Loucy (cell line): ENCODE results near the gene GASK1A.

ENCODE experiments used
- H2AFZ ChIP-seq: fragments of 200-600 bp; sonication (generic); 2 replicates; pipeline ENCODE4 v1.6.0; 2016; ENCODE audit warnings: antibody characterized with exemption, mild to moderate bottlenecking, low read length, moderate library complexity
- H3F3A ChIP-seq: fragments of 200-600 bp; 2 replicates; pipeline ENCODE4 v1.6.0; 2016; ENCODE audit warnings: antibody characterized with exemption, low read depth, mild to moderate bottlenecking
- H3K27me3 ChIP-seq: fragments of 200-600 bp; sonication (generic); 2 replicates; pipeline ENCODE4 v1.6.1; 2014; ENCODE audit warnings: low read length, mild to moderate bottlenecking; ENCODE audit not compliant: insufficient read depth, poor library complexity, severe bottlenecking
- H3K36me3 ChIP-seq: fragments of 200-600 bp; sonication (generic); 2 replicates; pipeline ENCODE4 v1.6.1; 2016; ENCODE audit warnings: low read length; ENCODE audit not compliant: insufficient read depth
- H3K4me1 ChIP-seq: fragments of 200-600 bp; sonication (generic); 2 replicates; pipeline ENCODE4 v1.5.1; 2014; ENCODE audit warnings: low read length, mild to moderate bottlenecking; ENCODE audit not compliant: insufficient read depth, poor library complexity, severe bottlenecking
- H3K4me2 ChIP-seq: fragments of 200-600 bp; sonication (generic); 2 replicates; pipeline ENCODE4 v1.6.0; 2014; ENCODE audit warnings: antibody characterized with exemption, low read length, low read depth, mild to moderate bottlenecking; ENCODE audit not compliant: poor library complexity, severe bottlenecking
- H3K4me3 ChIP-seq: fragments of 200-600 bp; sonication (generic); 2 replicates; pipeline ENCODE4 v1.5.1; 2014; ENCODE audit warnings: low read length, mild to moderate bottlenecking, mixed read lengths; ENCODE audit not compliant: poor library complexity, severe bottlenecking
- H3K79me2 ChIP-seq: fragments of 200-600 bp; sonication (generic); 2 replicates; pipeline ENCODE4 v1.6.1; 2014; ENCODE audit warnings: low read length; ENCODE audit not compliant: insufficient read depth
- H3K9ac ChIP-seq: fragments of 200-600 bp; sonication (generic); 2 replicates; pipeline ENCODE4 v1.6.0; 2014; ENCODE audit warnings: mild to moderate bottlenecking, low read depth, low read length, moderate library complexity; ENCODE audit not compliant: poor library complexity, severe bottlenecking
- H3K9me2 ChIP-seq: fragments of 200-600 bp; sonication (generic); replicated peaks from 2 replicates; pipeline ENCODE4 v1.6.1; 2016; ENCODE audit warnings: low read depth, low read length, mixed read lengths
- H3K9me3 ChIP-seq: fragments of 200-600 bp; sonication (generic); 2 replicates; pipeline ENCODE4 v1.6.1; 2014; ENCODE audit warnings: mild to moderate bottlenecking, antibody characterized with exemption, low read length, low read depth; ENCODE audit not compliant: insufficient read depth
- H4K20me1 ChIP-seq: fragments of 200-600 bp; sonication (generic); 2 replicates; pipeline ENCODE4 v1.6.0; 2014; ENCODE audit warnings: antibody characterized with exemption, low read length, mild to moderate bottlenecking; ENCODE audit not compliant: insufficient read depth, poor library complexity, severe bottlenecking
- CTCF ChIP-seq: fragments of 200-600 bp; sonication (generic); conservative IDR thresholded peaks from 2 replicates; pipeline ENCODE4 v1.5.1; 2014; ENCODE audit warnings: mild to moderate bottlenecking, antibody characterized with exemption, low read length
- EZH2phosphoT487 ChIP-seq: fragments of 200-600 bp; IDR thresholded peaks from 2 replicates; pipeline ENCODE4 v1.6.1; 2018; ENCODE audit warnings: antibody characterized with exemption, mild to moderate bottlenecking, moderate library complexity, borderline replicate concordance

The GASK1A gene

GRCh38 chr3:43053291-43053690 is 74.2 kb downstream of the GASK1A start:
- Histone ChIP-seq H3K9me3 (peaks cover 4% of the 10 kb centered on the region; the same call in 1 of the 2 replicates), H3K9me2 (no peaks in the 10 kb centered on the region), H3K27me3 (no peaks in the 10 kb centered on the region), H3K4me3 (no peak overlapping the region), H3K4me1 (no peaks in the 10 kb centered on the region), H3K9ac (no peak overlapping the region), H2AFZ (no peak overlapping the region), H3K79me2 (no peaks in the 10 kb centered on the region), H3K4me2 (no peak overlapping the region), H3F3A (no peaks in the 10 kb centered on the region), H3K36me3 (no peaks in the 10 kb centered on the region), H4K20me1 (no peaks in the 10 kb centered on the region)
- TF ChIP-seq EZH2phosphoT487 = no peak
- no peak for TF ChIP-seq CTCF

GRCh38 chr3:43054754-43055153 is 75.6 kb downstream of the GASK1A start:
- H2AFZ ChIP-seq = no peak overlapping the region
- TF ChIP-seq CTCF (no peak), EZH2phosphoT487 (no peak)
- H4K20me1 ChIP-seq = no peaks in the 10 kb centered on the region
- peaks cover 4% of the 10 kb centered on the region; the same call in 1 of the 2 replicates for H3K9me3 ChIP-seq
- H3K4me1 ChIP-seq = no peaks in the 10 kb centered on the region
- no peak overlapping the region for H3K9ac ChIP-seq
- no peaks in the 10 kb centered on the region for H3K9me2 ChIP-seq
- H3K36me3 ChIP-seq = no peaks in the 10 kb centered on the region
- no peaks in the 10 kb centered on the region for H3F3A ChIP-seq
- H3K4me3 ChIP-seq = no peak overlapping the region
- H3K4me2 ChIP-seq = no peak overlapping the region
- no peaks in the 10 kb centered on the region for H3K79me2 ChIP-seq
- H3K27me3 ChIP-seq = no peaks in the 10 kb centered on the region

- H3K9me2 ChIP-seq = no peaks in the 10 kb centered on the region
- no peak overlapping the region for H3K4me2 ChIP-seq
- H3K4me1 ChIP-seq = peaks cover 2% of the 10 kb centered on the region
- H2AFZ ChIP-seq = no peak overlapping the region
- TF ChIP-seq CTCF = no peak
- peaks cover 4% of the 10 kb centered on the region; the same call in 1 of the 2 replicates for H3K9me3 ChIP-seq
- no peaks in the 10 kb centered on the region for H3K79me2 ChIP-seq
- H3K36me3 ChIP-seq = no peaks in the 10 kb centered on the region
- H3F3A ChIP-seq = no peaks in the 10 kb centered on the region
- H3K4me3 ChIP-seq = no peak overlapping the region
- no peak overlapping the region for H3K9ac ChIP-seq
- no peaks in the 10 kb centered on the region for H4K20me1 ChIP-seq
- H3K27me3 ChIP-seq = no peaks in the 10 kb centered on the region
Observed at GRCh38 chr3:43055393-43055792, 76.3 kb downstream of the GASK1A start.
